ENCODE results near the gene PCDH9.

Gene PCDH9

GRCh38 chr13:66345518-66345810 is 884.7 kb downstream of the PCDH9 start:
- H3K4me1 ChIP-seq (ENCODE audit: insufficient read depth, low read length, poor library complexity, severe bottlenecking), result no peaks in the 10 kb centered on the region
- H3K27me3 ChIP-seq (ENCODE audit: insufficient read depth, low read length, poor library complexity, severe bottlenecking), result no peaks in the 10 kb centered on the region
- H3K36me3 ChIP-seq (ENCODE audit: insufficient read depth, low read length), result no peaks in the 10 kb centered on the region
- H3K79me2 ChIP-seq (ENCODE audit: insufficient read depth, low read length), result no peaks in the 10 kb centered on the region
- TF ChIP-seq CTCF (conservative IDR thresholded peaks at IDR 0.05; ENCODE audit: low read length), result no peak
- no peak for TF ChIP-seq EZH2phosphoT487 (IDR thresholded peaks at IDR 0.05; ENCODE audit: borderline replicate concordance)
- no peak overlapping the region for H3K9ac ChIP-seq (ENCODE audit: low read depth, low read length, poor library complexity, severe bottlenecking)
- no peaks in the 10 kb centered on the region for H4K20me1 ChIP-seq (ENCODE audit: insufficient read depth, low read length, poor library complexity, severe bottlenecking)
- no peaks in the 10 kb centered on the region for H3F3A ChIP-seq (ENCODE audit: low read depth)
- no peak overlapping the region for H3K4me3 ChIP-seq (ENCODE audit: low read length, poor library complexity, severe bottlenecking)
- no peaks in the 10 kb centered on the region for H3K9me3 ChIP-seq (ENCODE audit: insufficient read depth, low read depth, low read length)
- H2AFZ ChIP-seq (ENCODE audit: low read length), result no peak overlapping the region
- H3K9me2 ChIP-seq (replicated peaks; ENCODE audit: low read depth, low read length), result no peaks in the 10 kb centered on the region
- H3K4me2 ChIP-seq (ENCODE audit: low read depth, low read length, poor library complexity, severe bottlenecking), result no peak overlapping the region

GRCh38 chr13:66344805-66345517 is 885.2 kb downstream of the PCDH9 start:
- H3K27me3 ChIP-seq (ENCODE audit: insufficient read depth, low read length, poor library complexity, severe bottlenecking), result no peaks in the 10 kb centered on the region
- no peaks in the 10 kb centered on the region for H3K9me2 ChIP-seq (replicated peaks; ENCODE audit: low read depth, low read length)
- H3K79me2 ChIP-seq (ENCODE audit: insufficient read depth, low read length), result no peaks in the 10 kb centered on the region
- no peaks in the 10 kb centered on the region for H3K4me1 ChIP-seq (ENCODE audit: insufficient read depth, low read length, poor library complexity, severe bottlenecking)
- H3K4me2 ChIP-seq (ENCODE audit: low read depth, low read length, poor library complexity, severe bottlenecking), result no peak overlapping the region
- no peak overlapping the region for H3K4me3 ChIP-seq (ENCODE audit: low read length, poor library complexity, severe bottlenecking)
- no peak for TF ChIP-seq CTCF (conservative IDR thresholded peaks at IDR 0.05; ENCODE audit: low read length)
- TF ChIP-seq EZH2phosphoT487 (IDR thresholded peaks at IDR 0.05; ENCODE audit: borderline replicate concordance), result no peak
- no peaks in the 10 kb centered on the region for H3K9me3 ChIP-seq (ENCODE audit: insufficient read depth, low read depth, low read length)
- H2AFZ ChIP-seq (ENCODE audit: low read length), result no peak overlapping the region
- H4K20me1 ChIP-seq (ENCODE audit: insufficient read depth, low read length, poor library complexity, severe bottlenecking), result no peaks in the 10 kb centered on the region
- no peaks in the 10 kb centered on the region for H3F3A ChIP-seq (ENCODE audit: low read depth)
- no peaks in the 10 kb centered on the region for H3K36me3 ChIP-seq (ENCODE audit: insufficient read depth, low read length)
- no peak overlapping the region for H3K9ac ChIP-seq (ENCODE audit: low read depth, low read length, poor library complexity, severe bottlenecking)

- Histone ChIP-seq H3K79me2 (ENCODE audit: insufficient read depth, low read length) (no peaks in the 10 kb centered on the region), H3K4me2 (ENCODE audit: low read depth, low read length, poor library complexity, severe bottlenecking) (no peak overlapping the region), H3K4me1 (ENCODE audit: insufficient read depth, low read length, poor library complexity, severe bottlenecking) (no peaks in the 10 kb centered on the region), H3K27me3 (ENCODE audit: insufficient read depth, low read length, poor library complexity, severe bottlenecking) (no peaks in the 10 kb centered on the region), H3K9me2 (replicated peaks; ENCODE audit: low read depth, low read length) (no peaks in the 10 kb centered on the region), H3K9ac (ENCODE audit: low read depth, low read length, poor library complexity, severe bottlenecking) (no peak overlapping the region), H3K36me3 (ENCODE audit: insufficient read depth, low read length) (no peaks in the 10 kb centered on the region), H4K20me1 (ENCODE audit: insufficient read depth, low read length, poor library complexity, severe bottlenecking) (no peaks in the 10 kb centered on the region), H3K4me3 (ENCODE audit: low read length, poor library complexity, severe bottlenecking) (no peak overlapping the region), H2AFZ (ENCODE audit: low read length) (no peak overlapping the region), H3K9me3 (ENCODE audit: insufficient read depth, low read depth, low read length) (no peaks in the 10 kb centered on the region), H3F3A (ENCODE audit: low read depth) (no peaks in the 10 kb centered on the region)
- TF ChIP-seq EZH2phosphoT487 (IDR thresholded peaks at IDR 0.05; ENCODE audit: borderline replicate concordance), result no peak
Measured at GRCh38 chr13:66343224-66343828, 886.8 kb downstream of the PCDH9 start.

All from Loucy (cell line).